Sigmoid colon (tissue), 4 donors: Measurements from ENCODE around the gene HSPA13.

Source experiments
- EP300 ChIP-seq, 4 donors: sonication (generic); formaldehyde crosslinking; IDR thresholded peaks; one replicate each; pipeline ENCODE4 v1.6.1; 2017; ENCODE audit warnings: antibody characterized with exemption in 4 of 4
- POLR2A ChIP-seq, 2 donors: fragments of 450-650 bp; IDR thresholded peaks; one replicate each; pipeline ENCODE4 v1.6.1; 2016; ENCODE audit warnings: antibody characterized with exemption in 2 of 2, mild to moderate bottlenecking in 2 of 2, moderate library complexity in 2 of 2
- TF ChIP-seq, protein P1 (sequence below), 4 experiments: fragments of 450-650 bp in 3 of 4; fragments of 200-600 bp in 1 of 4; IDR thresholded peaks; one replicate each; pipeline ENCODE4 v1.5.1; 2016 to 2019; ENCODE audit warnings: antibody characterized with exemption in 4 of 4, mild to moderate bottlenecking in 3 of 4, moderate library complexity in 2 of 4

DNA sequence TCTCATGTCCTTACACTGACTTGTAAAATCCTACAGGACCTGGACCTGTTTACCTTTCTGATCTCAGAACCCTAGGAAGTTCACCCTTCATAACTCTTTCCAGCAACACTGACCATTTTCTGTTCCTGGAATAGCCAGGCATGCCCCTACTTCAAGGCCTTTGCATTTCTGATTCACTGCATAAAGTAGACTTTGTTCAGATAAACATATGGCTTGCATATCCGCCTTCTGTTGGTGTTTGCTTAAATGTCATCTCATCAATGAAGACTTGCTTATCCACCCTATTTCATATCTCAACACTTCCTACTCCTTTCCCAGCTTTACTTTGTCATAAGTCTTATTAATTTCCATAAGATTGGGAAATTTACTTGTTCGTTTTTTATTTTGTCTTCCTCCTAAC, 57.4 kb downstream of the HSPA13 start:
- TF ChIP-seq, protein P1, sequence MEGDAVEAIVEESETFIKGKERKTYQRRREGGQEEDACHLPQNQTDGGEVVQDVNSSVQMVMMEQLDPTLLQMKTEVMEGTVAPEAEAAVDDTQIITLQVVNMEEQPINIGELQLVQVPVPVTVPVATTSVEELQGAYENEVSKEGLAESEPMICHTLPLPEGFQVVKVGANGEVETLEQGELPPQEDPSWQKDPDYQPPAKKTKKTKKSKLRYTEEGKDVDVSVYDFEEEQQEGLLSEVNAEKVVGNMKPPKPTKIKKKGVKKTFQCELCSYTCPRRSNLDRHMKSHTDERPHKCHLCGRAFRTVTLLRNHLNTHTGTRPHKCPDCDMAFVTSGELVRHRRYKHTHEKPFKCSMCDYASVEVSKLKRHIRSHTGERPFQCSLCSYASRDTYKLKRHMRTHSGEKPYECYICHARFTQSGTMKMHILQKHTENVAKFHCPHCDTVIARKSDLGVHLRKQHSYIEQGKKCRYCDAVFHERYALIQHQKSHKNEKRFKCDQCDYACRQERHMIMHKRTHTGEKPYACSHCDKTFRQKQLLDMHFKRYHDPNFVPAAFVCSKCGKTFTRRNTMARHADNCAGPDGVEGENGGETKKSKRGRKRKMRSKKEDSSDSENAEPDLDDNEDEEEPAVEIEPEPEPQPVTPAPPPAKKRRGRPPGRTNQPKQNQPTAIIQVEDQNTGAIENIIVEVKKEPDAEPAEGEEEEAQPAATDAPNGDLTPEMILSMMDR (IDR thresholded peaks at IDR 0.05), result no peak
- TF ChIP-seq POLR2A (IDR thresholded peaks at IDR 0.05), result no peak
- TF ChIP-seq EP300 (IDR thresholded peaks at IDR 0.05), result no peak
